ENCODE data around the gene AIFM3.

DNA sequence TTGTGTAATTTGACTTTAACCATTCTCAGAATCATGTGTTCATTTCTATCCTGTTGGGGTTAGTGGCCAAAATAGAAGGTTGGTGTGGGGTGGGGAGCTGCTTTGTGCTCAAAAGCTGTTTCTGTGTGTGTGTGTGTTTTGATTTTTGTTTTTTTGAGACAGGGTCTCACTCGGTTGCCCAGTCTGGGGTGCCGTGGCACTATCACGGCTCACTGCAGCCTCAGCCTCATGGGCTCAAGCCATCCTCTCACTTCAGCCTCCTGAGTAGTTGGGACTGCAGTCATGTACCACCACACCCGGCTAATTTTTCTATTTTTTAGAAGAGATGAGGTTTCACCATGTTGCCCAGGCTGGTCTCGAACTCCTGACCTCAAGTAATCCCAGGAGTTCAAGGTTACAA, 18.1 kb upstream of the AIFM3 start:
- TF ChIP-seq, protein P1, sequence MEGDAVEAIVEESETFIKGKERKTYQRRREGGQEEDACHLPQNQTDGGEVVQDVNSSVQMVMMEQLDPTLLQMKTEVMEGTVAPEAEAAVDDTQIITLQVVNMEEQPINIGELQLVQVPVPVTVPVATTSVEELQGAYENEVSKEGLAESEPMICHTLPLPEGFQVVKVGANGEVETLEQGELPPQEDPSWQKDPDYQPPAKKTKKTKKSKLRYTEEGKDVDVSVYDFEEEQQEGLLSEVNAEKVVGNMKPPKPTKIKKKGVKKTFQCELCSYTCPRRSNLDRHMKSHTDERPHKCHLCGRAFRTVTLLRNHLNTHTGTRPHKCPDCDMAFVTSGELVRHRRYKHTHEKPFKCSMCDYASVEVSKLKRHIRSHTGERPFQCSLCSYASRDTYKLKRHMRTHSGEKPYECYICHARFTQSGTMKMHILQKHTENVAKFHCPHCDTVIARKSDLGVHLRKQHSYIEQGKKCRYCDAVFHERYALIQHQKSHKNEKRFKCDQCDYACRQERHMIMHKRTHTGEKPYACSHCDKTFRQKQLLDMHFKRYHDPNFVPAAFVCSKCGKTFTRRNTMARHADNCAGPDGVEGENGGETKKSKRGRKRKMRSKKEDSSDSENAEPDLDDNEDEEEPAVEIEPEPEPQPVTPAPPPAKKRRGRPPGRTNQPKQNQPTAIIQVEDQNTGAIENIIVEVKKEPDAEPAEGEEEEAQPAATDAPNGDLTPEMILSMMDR (IDR thresholded peaks at IDR 0.05): no peak
- TF ChIP-seq ZFX (IDR thresholded peaks at IDR 0.05; ENCODE audit: borderline replicate concordance): no peak
